Prostate gland (tissue), 2 donors: ENCODE results near the gene DRC7.
"Not testable (repeated sequence)": the region's sequence is repeated elsewhere in the genome, so short reads cannot be mapped to it uniquely, and the experiment has no call there.

Experiments
- POLR2A ChIP-seq: fragments of 450-650 bp; IDR thresholded peaks from one replicate; pipeline ENCODE4 v1.6.1; 2016; ENCODE audit warnings: antibody characterized with exemption, mild to moderate bottlenecking
- TF ChIP-seq, protein P1 (sequence below), 4 experiments: fragments of 200-600 bp in 2 of 4; fragments of 450-650 bp in 2 of 4; sonication (generic) in 2 of 4; IDR thresholded peaks; 1 replicate in 3 of 4; 2 replicates in 1 of 4; pipeline ENCODE4 v1.5.1; 2016 to 2019; ENCODE audit warnings: antibody characterized with exemption in 4 of 4, mild to moderate bottlenecking in 2 of 4, moderate library complexity in 2 of 4

DNA sequence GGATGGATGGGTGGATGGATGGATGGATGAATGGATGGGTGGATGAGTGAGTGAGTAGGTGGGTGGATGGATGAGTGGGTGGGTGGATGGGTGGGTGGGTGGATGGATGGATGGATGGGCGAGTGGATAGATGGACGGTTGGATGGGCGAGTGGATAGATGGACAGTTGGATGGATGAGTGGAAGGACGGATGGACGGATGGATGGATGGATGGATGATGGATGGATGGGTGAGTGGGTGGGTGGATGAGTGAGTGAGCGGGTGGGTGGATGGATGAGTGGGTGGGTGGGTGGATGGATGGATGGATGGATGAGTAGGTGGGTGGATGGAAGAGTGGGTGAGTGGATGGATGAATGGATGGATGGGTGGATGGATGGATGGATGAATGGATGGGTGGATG lies 35.2 kb downstream of the DRC7 start:
- TF ChIP-seq, protein P1, sequence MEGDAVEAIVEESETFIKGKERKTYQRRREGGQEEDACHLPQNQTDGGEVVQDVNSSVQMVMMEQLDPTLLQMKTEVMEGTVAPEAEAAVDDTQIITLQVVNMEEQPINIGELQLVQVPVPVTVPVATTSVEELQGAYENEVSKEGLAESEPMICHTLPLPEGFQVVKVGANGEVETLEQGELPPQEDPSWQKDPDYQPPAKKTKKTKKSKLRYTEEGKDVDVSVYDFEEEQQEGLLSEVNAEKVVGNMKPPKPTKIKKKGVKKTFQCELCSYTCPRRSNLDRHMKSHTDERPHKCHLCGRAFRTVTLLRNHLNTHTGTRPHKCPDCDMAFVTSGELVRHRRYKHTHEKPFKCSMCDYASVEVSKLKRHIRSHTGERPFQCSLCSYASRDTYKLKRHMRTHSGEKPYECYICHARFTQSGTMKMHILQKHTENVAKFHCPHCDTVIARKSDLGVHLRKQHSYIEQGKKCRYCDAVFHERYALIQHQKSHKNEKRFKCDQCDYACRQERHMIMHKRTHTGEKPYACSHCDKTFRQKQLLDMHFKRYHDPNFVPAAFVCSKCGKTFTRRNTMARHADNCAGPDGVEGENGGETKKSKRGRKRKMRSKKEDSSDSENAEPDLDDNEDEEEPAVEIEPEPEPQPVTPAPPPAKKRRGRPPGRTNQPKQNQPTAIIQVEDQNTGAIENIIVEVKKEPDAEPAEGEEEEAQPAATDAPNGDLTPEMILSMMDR (IDR thresholded peaks at IDR 0.05), result not testable (repeated sequence)
- TF ChIP-seq POLR2A, result not testable (repeated sequence)
